ENCODE data around the gene MPHOSPH8.

The MPHOSPH8 gene

DNA sequence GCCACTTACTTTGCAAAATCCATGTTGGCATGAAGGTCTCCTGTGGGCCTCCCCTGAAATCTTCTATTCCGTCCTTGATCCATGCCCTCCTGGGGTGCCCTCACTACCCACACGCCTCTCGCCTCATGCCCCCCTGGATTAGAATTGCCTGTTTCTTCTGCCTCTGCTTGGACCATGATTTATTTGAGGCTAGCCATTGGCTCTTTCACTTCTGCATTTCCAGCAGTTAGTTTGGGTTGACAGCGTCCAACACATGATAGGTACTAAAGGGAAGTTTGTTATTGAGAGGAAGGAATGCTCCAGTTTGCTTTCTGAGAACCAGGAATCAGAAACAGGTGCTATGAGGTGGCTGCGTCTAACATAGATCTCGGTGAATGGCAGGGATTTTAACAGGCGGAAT, 41.6 kb upstream of the MPHOSPH8 start:
- Mint-ChIP-seq H3K36me3 (ENCODE audit: low read depth) (no peaks in the 10 kb centered on the region), H3K27me3 (ENCODE audit: low read depth) (peaks cover 20% of the 10 kb centered on the region), H3K9me3 (peaks cover 3% of the 10 kb centered on the region), H3K4me1 (no peaks in the 10 kb centered on the region), H3K27ac (no peak overlapping the region), H3K4me3 (no peak overlapping the region)
- TF ChIP-seq, protein P1, sequence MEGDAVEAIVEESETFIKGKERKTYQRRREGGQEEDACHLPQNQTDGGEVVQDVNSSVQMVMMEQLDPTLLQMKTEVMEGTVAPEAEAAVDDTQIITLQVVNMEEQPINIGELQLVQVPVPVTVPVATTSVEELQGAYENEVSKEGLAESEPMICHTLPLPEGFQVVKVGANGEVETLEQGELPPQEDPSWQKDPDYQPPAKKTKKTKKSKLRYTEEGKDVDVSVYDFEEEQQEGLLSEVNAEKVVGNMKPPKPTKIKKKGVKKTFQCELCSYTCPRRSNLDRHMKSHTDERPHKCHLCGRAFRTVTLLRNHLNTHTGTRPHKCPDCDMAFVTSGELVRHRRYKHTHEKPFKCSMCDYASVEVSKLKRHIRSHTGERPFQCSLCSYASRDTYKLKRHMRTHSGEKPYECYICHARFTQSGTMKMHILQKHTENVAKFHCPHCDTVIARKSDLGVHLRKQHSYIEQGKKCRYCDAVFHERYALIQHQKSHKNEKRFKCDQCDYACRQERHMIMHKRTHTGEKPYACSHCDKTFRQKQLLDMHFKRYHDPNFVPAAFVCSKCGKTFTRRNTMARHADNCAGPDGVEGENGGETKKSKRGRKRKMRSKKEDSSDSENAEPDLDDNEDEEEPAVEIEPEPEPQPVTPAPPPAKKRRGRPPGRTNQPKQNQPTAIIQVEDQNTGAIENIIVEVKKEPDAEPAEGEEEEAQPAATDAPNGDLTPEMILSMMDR (IDR thresholded peaks at IDR 0.05; ENCODE audit: unreplicated experiment in 3 of 3) = no peak

DNA sequence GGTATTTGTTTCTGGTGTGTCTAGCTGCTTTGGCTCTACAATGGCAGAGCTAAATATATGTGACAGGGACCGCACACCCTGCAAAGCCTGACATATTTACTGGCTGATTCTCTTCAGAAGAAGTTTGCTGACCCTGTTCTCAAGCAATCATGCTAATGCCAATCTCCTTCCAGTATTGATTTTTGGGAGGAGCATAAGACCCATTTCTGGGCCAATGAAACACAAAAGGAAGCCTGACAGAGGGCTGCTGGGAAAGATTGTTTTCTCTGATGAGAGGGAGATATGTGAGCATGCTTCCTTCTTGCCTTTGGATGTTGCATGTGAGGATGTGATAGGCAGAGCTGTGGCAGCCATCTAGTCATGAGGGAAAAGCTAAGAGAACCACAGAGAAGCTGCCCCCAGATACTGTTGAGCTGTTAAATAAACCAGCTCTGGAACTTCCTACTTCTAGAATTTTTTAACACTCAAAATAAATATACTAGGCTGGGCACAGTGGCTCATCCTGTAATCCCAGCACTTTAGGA, 40.7 kb upstream of the MPHOSPH8 start:
- Mint-ChIP-seq H3K36me3 (ENCODE audit: low read depth) (no peaks in the 10 kb centered on the region), H3K4me1 (no peaks in the 10 kb centered on the region), H3K27me3 (ENCODE audit: low read depth) (peaks cover 21% of the 10 kb centered on the region), H3K4me3 (no peak overlapping the region), H3K9me3 (peaks cover 3% of the 10 kb centered on the region), H3K27ac (no peak overlapping the region)
- TF ChIP-seq, protein P1 (IDR thresholded peaks at IDR 0.05; ENCODE audit: unreplicated experiment in 3 of 3) = no peak

DNA sequence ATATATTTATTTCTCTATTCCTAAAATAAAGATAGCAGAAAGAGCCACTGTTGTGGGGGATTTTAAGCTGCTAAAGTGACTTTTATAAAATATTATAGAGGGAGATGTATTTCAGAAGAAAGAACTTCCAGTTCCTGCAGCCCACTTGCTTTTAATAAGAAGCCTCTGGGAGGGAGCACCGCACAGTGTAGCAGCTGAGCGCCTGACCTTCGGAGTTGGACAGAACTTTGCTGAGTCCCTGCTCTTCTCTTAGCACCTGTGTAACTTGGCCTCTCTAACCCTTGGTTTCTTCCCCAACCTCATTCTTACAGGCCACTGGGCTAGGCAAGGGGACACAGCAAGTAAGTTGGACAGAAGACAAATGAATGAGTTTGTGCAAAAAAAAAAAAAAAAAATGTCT, 37.4 kb upstream of the MPHOSPH8 start:
- Mint-ChIP-seq H3K9me3 (no peaks in the 10 kb centered on the region), H3K36me3 (ENCODE audit: low read depth) (no peaks in the 10 kb centered on the region), H3K4me1 (no peaks in the 10 kb centered on the region), H3K27ac (no peak overlapping the region), H3K27me3 (ENCODE audit: low read depth) (peaks cover 30% of the 10 kb centered on the region), H3K4me3 (no peak overlapping the region)
- TF ChIP-seq, protein P1 (IDR thresholded peaks at IDR 0.05; ENCODE audit: unreplicated experiment in 3 of 3) = no peak

DNA sequence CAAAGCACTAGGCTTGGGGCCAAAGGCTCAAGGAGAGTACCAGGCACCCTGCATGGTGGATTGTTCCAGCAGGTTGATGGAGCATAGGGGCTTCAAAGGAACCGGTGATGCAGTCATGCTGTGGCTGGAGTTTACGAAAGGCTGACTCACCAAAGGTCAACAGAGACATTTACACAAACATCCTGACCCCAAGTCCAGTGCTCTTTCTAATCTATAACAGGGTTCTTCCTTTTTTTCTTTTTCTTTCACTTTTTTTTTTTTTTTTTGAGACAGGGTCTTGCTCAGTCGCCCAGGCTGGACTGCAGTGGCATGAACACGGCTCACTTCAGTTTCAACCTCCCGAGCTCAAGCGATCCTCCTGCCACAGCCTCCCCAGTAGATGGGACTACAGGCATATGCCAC, 36.5 kb upstream of the MPHOSPH8 start:
- peaks cover 33% of the 10 kb centered on the region for H3K27me3 Mint-ChIP-seq (ENCODE audit: low read depth)
- TF ChIP-seq, protein P1 (IDR thresholded peaks at IDR 0.05; ENCODE audit: unreplicated experiment in 3 of 3) = no peak
- no peaks in the 10 kb centered on the region for H3K9me3 Mint-ChIP-seq
- H3K36me3 Mint-ChIP-seq (ENCODE audit: low read depth) = no peaks in the 10 kb centered on the region
- H3K4me1 Mint-ChIP-seq = no peaks in the 10 kb centered on the region
- no peak overlapping the region for H3K4me3 Mint-ChIP-seq
- no peak overlapping the region for H3K27ac Mint-ChIP-seq

DNA sequence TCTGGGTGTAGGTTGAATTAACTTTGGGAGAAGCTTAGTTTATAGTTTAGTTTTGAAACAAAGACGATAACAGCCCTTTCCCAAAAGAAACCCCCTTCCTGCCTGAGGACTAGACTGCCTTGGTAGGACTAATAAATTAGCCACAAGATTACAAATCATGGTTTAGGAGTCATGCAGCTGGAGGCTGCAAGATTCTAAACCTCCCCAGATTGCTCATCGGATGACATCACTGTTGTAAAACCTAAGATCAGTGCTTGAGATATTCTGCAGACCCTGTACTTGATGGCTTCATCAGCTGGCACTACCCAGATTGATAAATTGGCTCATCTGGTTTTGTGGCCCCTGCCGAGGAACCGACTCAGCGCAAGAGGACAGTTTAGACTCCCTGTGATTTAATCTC, 35.9 kb upstream of the MPHOSPH8 start:
- TF ChIP-seq, protein P1 (IDR thresholded peaks at IDR 0.05; ENCODE audit: unreplicated experiment in 3 of 3) = no peak
- Mint-ChIP-seq H3K4me1 (no peaks in the 10 kb centered on the region), H3K27me3 (ENCODE audit: low read depth) (peaks cover 34% of the 10 kb centered on the region), H3K27ac (no peak overlapping the region), H3K9me3 (no peaks in the 10 kb centered on the region), H3K4me3 (no peak overlapping the region), H3K36me3 (ENCODE audit: low read depth) (no peaks in the 10 kb centered on the region)

Data from nephron (organoid).